ENCODE data around the gene IPO11. TPM values are rescaled to one million over a fixed set of nuclear protein-coding genes. Genes with fewer than 3 reads are reported as not detected.

The IPO11 gene
- total RNA-seq, 1 donor from 2014 or later = 20.2 TPM

DNA sequence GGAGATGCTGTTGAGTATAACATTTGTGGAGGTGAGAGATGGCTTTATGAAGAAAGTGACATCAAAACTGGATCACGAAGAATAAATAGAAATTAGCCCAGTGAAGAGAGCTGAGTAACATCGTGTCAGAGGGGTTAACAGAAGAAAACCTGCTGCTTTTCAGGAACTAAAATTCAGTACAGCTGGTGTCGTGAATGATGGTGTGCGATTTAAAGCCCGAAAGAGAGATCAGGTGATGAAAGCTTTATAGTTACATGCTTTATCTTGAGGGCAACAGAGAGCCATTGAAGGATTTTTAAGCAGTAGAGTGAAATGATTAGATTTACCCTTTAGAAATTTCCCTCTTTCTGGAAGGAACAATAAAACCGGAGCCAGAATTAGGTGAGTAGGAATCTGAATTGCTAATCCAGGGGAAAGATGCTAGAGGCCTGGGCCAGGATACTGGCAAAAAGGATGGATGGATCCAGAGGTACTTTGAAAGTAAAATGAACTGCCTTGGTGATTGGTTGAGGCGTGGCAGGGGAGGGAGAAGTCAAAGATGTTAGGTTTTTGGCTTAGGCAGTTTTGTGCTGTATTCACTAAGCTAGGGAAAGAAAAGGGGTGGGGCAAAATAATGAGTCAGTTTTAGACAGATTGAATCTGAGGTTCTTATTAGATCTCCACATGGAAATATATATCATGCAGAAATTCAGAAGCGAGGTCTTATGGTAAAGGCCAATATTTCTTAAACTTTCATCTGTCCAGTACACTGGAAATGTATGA, 169.5 kb downstream of the IPO11 start:
- peaks cover 2% of the 10 kb centered on the region for H3K36me3 Mint-ChIP-seq (ENCODE audit: low read depth)
- DNase-seq (ENCODE audit: low spot score) = no peak
- H3K4me3 Mint-ChIP-seq (ENCODE audit: unreplicated experiment) = no peak overlapping the region
- TF ChIP-seq, protein P1, sequence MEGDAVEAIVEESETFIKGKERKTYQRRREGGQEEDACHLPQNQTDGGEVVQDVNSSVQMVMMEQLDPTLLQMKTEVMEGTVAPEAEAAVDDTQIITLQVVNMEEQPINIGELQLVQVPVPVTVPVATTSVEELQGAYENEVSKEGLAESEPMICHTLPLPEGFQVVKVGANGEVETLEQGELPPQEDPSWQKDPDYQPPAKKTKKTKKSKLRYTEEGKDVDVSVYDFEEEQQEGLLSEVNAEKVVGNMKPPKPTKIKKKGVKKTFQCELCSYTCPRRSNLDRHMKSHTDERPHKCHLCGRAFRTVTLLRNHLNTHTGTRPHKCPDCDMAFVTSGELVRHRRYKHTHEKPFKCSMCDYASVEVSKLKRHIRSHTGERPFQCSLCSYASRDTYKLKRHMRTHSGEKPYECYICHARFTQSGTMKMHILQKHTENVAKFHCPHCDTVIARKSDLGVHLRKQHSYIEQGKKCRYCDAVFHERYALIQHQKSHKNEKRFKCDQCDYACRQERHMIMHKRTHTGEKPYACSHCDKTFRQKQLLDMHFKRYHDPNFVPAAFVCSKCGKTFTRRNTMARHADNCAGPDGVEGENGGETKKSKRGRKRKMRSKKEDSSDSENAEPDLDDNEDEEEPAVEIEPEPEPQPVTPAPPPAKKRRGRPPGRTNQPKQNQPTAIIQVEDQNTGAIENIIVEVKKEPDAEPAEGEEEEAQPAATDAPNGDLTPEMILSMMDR (IDR thresholded peaks at IDR 0.05) = no peak
- no peaks in the 10 kb centered on the region for H3K9me3 Mint-ChIP-seq (ENCODE audit: low read depth)
- H3K27me3 Mint-ChIP-seq (ENCODE audit: low read depth) = no peaks in the 10 kb centered on the region
- H3K4me1 Mint-ChIP-seq (ENCODE audit: low read depth) = peaks cover 3% of the 10 kb centered on the region
- no peak overlapping the region for H3K27ac Mint-ChIP-seq (ENCODE audit: unreplicated experiment)

DNA sequence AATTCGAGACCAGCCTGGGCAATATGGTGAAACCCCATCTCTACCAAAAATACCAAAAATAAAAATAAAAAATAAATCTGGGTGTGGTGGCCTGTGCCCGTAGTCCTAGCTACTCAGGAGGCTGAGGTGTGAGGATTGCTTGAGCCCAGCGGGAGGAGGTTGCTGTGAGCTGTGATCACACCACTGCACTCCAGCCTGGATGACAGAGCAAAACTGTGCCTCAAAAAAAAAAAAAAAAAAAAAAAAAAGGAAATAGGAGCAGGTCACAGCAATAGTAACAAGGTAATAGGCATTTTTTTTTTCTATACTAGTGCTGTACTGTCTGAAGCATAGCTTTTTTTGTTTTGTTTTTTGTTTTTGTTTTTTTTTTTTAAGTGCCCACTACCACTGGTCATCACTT, 171.8 kb downstream of the IPO11 start:
- TF ChIP-seq, protein P1 (IDR thresholded peaks at IDR 0.05) = no peak
- Mint-ChIP-seq H3K9me3 (ENCODE audit: low read depth) (no peaks in the 10 kb centered on the region), H3K27ac (ENCODE audit: unreplicated experiment) (no peak overlapping the region), H3K4me1 (ENCODE audit: low read depth) (no peaks in the 10 kb centered on the region), H3K4me3 (ENCODE audit: unreplicated experiment) (no peak overlapping the region), H3K36me3 (ENCODE audit: low read depth) (peaks cover 2% of the 10 kb centered on the region), H3K27me3 (ENCODE audit: low read depth) (no peaks in the 10 kb centered on the region)
- DNase-seq (ENCODE audit: low spot score) = no peak

GRCh38 chr5:62585306-62585705, 172.7 kb downstream of the IPO11 start:
- H3K4me1 Mint-ChIP-seq (ENCODE audit: low read depth) = no peaks in the 10 kb centered on the region
- DNase-seq (ENCODE audit: low spot score) = no peak
- no peaks in the 10 kb centered on the region for H3K27me3 Mint-ChIP-seq (ENCODE audit: low read depth)
- peaks cover 2% of the 10 kb centered on the region for H3K36me3 Mint-ChIP-seq (ENCODE audit: low read depth)
- no peak overlapping the region for H3K4me3 Mint-ChIP-seq (ENCODE audit: unreplicated experiment)
- TF ChIP-seq, protein P1 (IDR thresholded peaks at IDR 0.05) = no peak
- H3K9me3 Mint-ChIP-seq (ENCODE audit: low read depth) = no peaks in the 10 kb centered on the region
- H3K27ac Mint-ChIP-seq (ENCODE audit: unreplicated experiment) = no peak overlapping the region

DNA sequence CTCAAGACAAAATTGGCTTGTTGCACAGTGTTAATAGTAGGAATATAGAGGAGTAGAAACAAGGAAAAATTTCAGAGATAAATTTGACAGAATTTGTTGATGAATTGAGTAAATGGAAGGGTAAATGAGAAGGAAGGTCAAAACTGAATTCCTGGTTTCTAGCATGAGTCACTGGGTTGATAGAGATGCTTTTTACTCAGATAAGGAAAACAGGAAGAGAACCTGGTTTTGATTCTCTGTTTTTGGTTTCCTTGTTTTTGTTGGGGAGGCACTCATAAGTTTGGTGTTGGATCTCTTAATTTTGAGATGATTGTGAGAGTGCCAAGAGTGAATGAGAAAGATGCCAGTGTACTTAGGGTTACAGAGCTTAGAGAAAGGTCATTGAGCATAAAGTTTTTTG, 173.2 kb downstream of the IPO11 start:
- Mint-ChIP-seq H3K4me1 (ENCODE audit: low read depth) (no peaks in the 10 kb centered on the region), H3K9me3 (ENCODE audit: low read depth) (no peaks in the 10 kb centered on the region), H3K36me3 (ENCODE audit: low read depth) (peaks cover 2% of the 10 kb centered on the region), H3K27me3 (ENCODE audit: low read depth) (no peaks in the 10 kb centered on the region), H3K4me3 (ENCODE audit: unreplicated experiment) (no peak overlapping the region), H3K27ac (ENCODE audit: unreplicated experiment) (no peak overlapping the region)
- TF ChIP-seq, protein P1 (IDR thresholded peaks at IDR 0.05) = no peak
- DNase-seq (ENCODE audit: low spot score) = no peak

- H3K4me3 Mint-ChIP-seq (ENCODE audit: unreplicated experiment) = no peak overlapping the region
- no peaks in the 10 kb centered on the region for H3K4me1 Mint-ChIP-seq (ENCODE audit: low read depth)
- H3K27me3 Mint-ChIP-seq (ENCODE audit: low read depth) = no peaks in the 10 kb centered on the region
- peaks cover 4% of the 10 kb centered on the region for H3K36me3 Mint-ChIP-seq (ENCODE audit: low read depth)
- TF ChIP-seq, protein P1 (IDR thresholded peaks at IDR 0.05) = no peak
- H3K27ac Mint-ChIP-seq (ENCODE audit: unreplicated experiment) = no peak overlapping the region
- no peak for DNase-seq (ENCODE audit: low spot score)
- H3K9me3 Mint-ChIP-seq (ENCODE audit: low read depth) = no peaks in the 10 kb centered on the region
These were observed 175.2 kb downstream of the IPO11 start for GRCh38 chr5:62587737-62588136.

All from chondrocyte (in vitro differentiated cells).